ENCODE data around the gene BATF3. TPM values are rescaled to one million over a fixed set of nuclear protein-coding genes. Genes with fewer than 3 reads are reported as not detected.

The BATF3 gene
- total and polyA plus RNA-seq, 2 of the 4 experiments (the other 2 are of a cell fraction), result 1.6 to 3.9 TPM

- H3K9me3 ChIP-seq (ENCODE audit: control insufficient read depth, insufficient read depth, low read length), result 0 out of 2 replicates have a peak, but pooled peaks cover 2% of the 10 kb centered on the region
- POLR2A ChIA-PET (ENCODE audit: unreplicated experiment), result interaction anchor here (0.6 kb wide), 1 partner anchor 44 kb away, joined by 3 read pairs; the partner anchor contains the start of gene ATF3
Measured at GRCh38 chr1:212652609-212653008, 47.0 kb downstream of the BATF3 start.

More at GRCh38 chr1:212652609-212653008, 47.0 kb downstream of the BATF3 start:
- Histone ChIP-seq H2AFZ (replicated peaks; ENCODE audit: low read length, poor library complexity) (peak overlapping the region; percentile 74), H2AK5ac (ENCODE audit: low read depth, low read length) (0 out of 2 replicates have a peak overlapping the region, but pooled peaks have one; percentile 51), H3K14ac (replicated peaks; ENCODE audit: low read depth, low read length) (peak overlapping the region; percentile 2; the same call in 1 of the 2 replicates), H3K27me3 (ENCODE audit: control insufficient read depth, insufficient read depth, low read length) (no peaks in the 10 kb centered on the region), H3K27ac (ENCODE audit: insufficient read depth, low read length) (no peak overlapping the region), H4K5ac (ENCODE audit: low read depth, low read length) (peak overlapping the region; percentile 4; the same call in 1 of the 2 replicates), H3K9ac (ENCODE audit: low read depth, low read length) (no peak overlapping the region), H3K79me1 (ENCODE audit: low read depth in 1 of 2, low read length in 2 of 2) (no peaks in the 10 kb centered on the region), H4K20me1 (ENCODE audit: insufficient read depth, low read length) (no peaks in the 10 kb centered on the region), H3K4me2 (ENCODE audit: low read depth, low read length) (no peak overlapping the region), H2BK120ac (ENCODE audit: low read depth, low read length) (peak overlapping the region; percentile 33; the same call in 1 of the 2 replicates), H3K18ac (ENCODE audit: low read depth, low read length) (peak overlapping the region; percentile 1; the same call in 1 of the 2 replicates), H4K8ac (ENCODE audit: low read depth in 2 of 2, low read length in 2 of 2) (peak overlapping the region in 1 of 2 experiments; percentile 24; a peak in 2 of 4 replicates), H3K4me1 (ENCODE audit: control insufficient read depth, insufficient read depth, low read length) (peaks cover 16% of the 10 kb centered on the region), H4K91ac (ENCODE audit: insufficient read depth, low read depth, low read length) (peak overlapping the region; percentile 28; the same call in 1 of the 2 replicates), H3K4me3 (ENCODE audit: insufficient read depth, low read depth, low read length) (no peak overlapping the region), H3K56ac (ENCODE audit: extremely low read depth, insufficient read depth, low read length) (no peak overlapping the region), H3K36me3 (ENCODE audit: control insufficient read depth, insufficient read depth, low read length) (no peaks in the 10 kb centered on the region), H2BK20ac (ENCODE audit: low read depth, low read length) (peak overlapping the region; percentile 31; the same call in 1 of the 2 replicates), H3K23ac (ENCODE audit: low read depth, low read length) (no peak overlapping the region), H2BK15ac (ENCODE audit: low read depth, low read length) (no peak overlapping the region), H2BK5ac (ENCODE audit: low read depth, low read length, poor library complexity, severe bottlenecking) (no peak overlapping the region), H2AK9ac (replicated peaks; ENCODE audit: low read depth, low read length, poor library complexity) (no peak overlapping the region), H3K4ac (ENCODE audit: low read depth, low read length) (no peak overlapping the region), H3K9me1 (ENCODE audit: insufficient read depth, low read length) (peaks cover 18% of the 10 kb centered on the region)
- CTCF ChIA-PET, result interaction anchor here (0.6 to 1.3 kb wide), 3 partner anchors 12 to 153 kb away, joined by 3 to 4 read pairs (median 3); no protein-coding TSS in a partner anchor
- dilution Hi-C loops (cut with HindIII; ENCODE audit: low sequenced_read_pairs, unreplicated experiment), result no loop called here
- DNase-seq (no peak), ATAC-seq (ENCODE audit: low read depth) (no peak)
- intact Hi-C loops (cut with micrococcal nuclease), result no loop called here
- no peak for TF ChIP-seq BHLHE40 (IDR thresholded peaks at IDR 0.05; ENCODE audit: low read depth, low read length)
- TF ChIP-seq NFE2L2 (IDR thresholded peaks at IDR 0.05; ENCODE audit: low read depth, low read length), result no peak
- TF ChIP-seq SMC3 (IDR thresholded peaks at IDR 0.05; ENCODE audit: low read depth, low read length), result no peak
- WGBS, 2 experiments (ENCODE audit: extremely low coverage in 2 of 2, insufficient read length in 1 of 2), result no CpG with 5 or more reads among the region's 1 CpG
- in situ Hi-C loops (cut with MboI; ENCODE audit: low sequenced_read_pairs), result loop anchor here (25.0 kb wide), 1 partner anchor 335 kb away; no protein-coding TSS in a partner anchor
- no TSS peak for BruUV-seq (replicated peaks)

Data from IMR-90 (cell line).